Measurements from ENCODE around the gene FLYWCH1.
"Not testable (repeated sequence)": the region's sequence is repeated elsewhere in the genome, so short reads cannot be mapped to it uniquely, and the experiment has no call there.

Gene FLYWCH1

GRCh38 chr16:2925951-2926649 lies 14.4 kb downstream of the FLYWCH1 start:
- no peak for DNase-seq (ENCODE audit: low read depth)

- DNase-seq (ENCODE audit: low read depth), result no peak
Measured at GRCh38 chr16:2926650-2926999, 14.9 kb downstream of the FLYWCH1 start.

GRCh38 chr16:2927010-2927646 lies 15.4 kb downstream of the FLYWCH1 start:
- DNase-seq (ENCODE audit: low read depth), result peak; percentile 67

GRCh38 chr16:2928151-2928550 lies 16.4 kb downstream of the FLYWCH1 start:
- DNase-seq (ENCODE audit: low read depth), result not testable (repeated sequence)

- DNase-seq (ENCODE audit: low read depth), result no peak
Measured at GRCh38 chr16:2928796-2929195, 17.1 kb downstream of the FLYWCH1 start.

GRCh38 chr16:2929693-2930092 lies 18.0 kb downstream of the FLYWCH1 start:
- DNase-seq (ENCODE audit: low read depth), result no peak

GRCh38 chr16:2930236-2930635 lies 18.5 kb downstream of the FLYWCH1 start:
- DNase-seq (ENCODE audit: low read depth), result no peak

- not testable (repeated sequence) for DNase-seq (ENCODE audit: low read depth)
Measured at GRCh38 chr16:2931231-2931914, 19.6 kb downstream of the FLYWCH1 start.

- DNase-seq (ENCODE audit: low read depth), result no peak
Measured at GRCh38 chr16:2933136-2933535, 21.4 kb downstream of the FLYWCH1 start.

GRCh38 chr16:2933701-2934100 lies 22.0 kb downstream of the FLYWCH1 start:
- no peak for DNase-seq (ENCODE audit: low read depth)

- no peak for DNase-seq (ENCODE audit: low read depth)
Measured at GRCh38 chr16:2934450-2934849, 22.7 kb downstream of the FLYWCH1 start.

GRCh38 chr16:2936436-2937011 lies 24.8 kb downstream of the FLYWCH1 start:
- no peak for DNase-seq (ENCODE audit: low read depth)

- no peak for DNase-seq (ENCODE audit: low read depth)
Measured at GRCh38 chr16:2937170-2937569, 25.4 kb downstream of the FLYWCH1 start.

GRCh38 chr16:2938206-2938605 lies 26.5 kb downstream of the FLYWCH1 start:
- no peak for DNase-seq (ENCODE audit: low read depth)

- no peak for DNase-seq (ENCODE audit: low read depth)
Measured at GRCh38 chr16:2939968-2940367, 28.2 kb downstream of the FLYWCH1 start.

GRCh38 chr16:2942045-2942444 lies 30.3 kb downstream of the FLYWCH1 start:
- no peak for DNase-seq (ENCODE audit: low read depth)

- DNase-seq (ENCODE audit: low read depth), result not testable (repeated sequence)
Measured at GRCh38 chr16:2943716-2944115, 32.0 kb downstream of the FLYWCH1 start.

- no peak for DNase-seq (ENCODE audit: low read depth)
Measured at GRCh38 chr16:2946649-2947048, 34.9 kb downstream of the FLYWCH1 start.

GRCh38 chr16:2948807-2949704 lies 37.3 kb downstream of the FLYWCH1 start:
- no peak for DNase-seq (ENCODE audit: low read depth)

- no peak for DNase-seq (ENCODE audit: low read depth)
Measured at GRCh38 chr16:2949705-2950352, 38.1 kb downstream of the FLYWCH1 start.

- DNase-seq (ENCODE audit: low read depth), result no peak
Measured at GRCh38 chr16:2950353-2950724, 38.6 kb downstream of the FLYWCH1 start.
